GM18505 (cell line): ENCODE results near the gene OSBPL6.
A peak's percentile ranks its signal among the peaks of the same experiment; 100 is the strongest.
"Not testable (repeated sequence)": the region's sequence is repeated elsewhere in the genome, so short reads cannot be mapped to it uniquely, and the experiment has no call there.

Experiments
- ATAC-seq: cut with Tn5 transposase; IDR thresholded peaks from one replicate; pipeline ENCODE4 v1.9.1; 2021; ENCODE audit not compliant: unreplicated experiment
- POLR2A ChIP-seq: IDR thresholded peaks from 4 replicates; pipeline ENCODE4 v1.6.1; 2011; ENCODE audit warnings: borderline replicate concordance; ENCODE audit not compliant: insufficient read depth, insufficient read length; ENCODE audit errors: extremely low read depth

The OSBPL6 gene

GRCh38 chr2:178193823-178194599 lies at the start of gene OSBPL6:
Gene OSBPL6 (plus strand): TSS chr2:178194512. CDS start chr2:178306185, 111,673 bp downstream.
- ATAC-seq, result peak; percentile 88
- TF ChIP-seq POLR2A, result no peak

DNA sequence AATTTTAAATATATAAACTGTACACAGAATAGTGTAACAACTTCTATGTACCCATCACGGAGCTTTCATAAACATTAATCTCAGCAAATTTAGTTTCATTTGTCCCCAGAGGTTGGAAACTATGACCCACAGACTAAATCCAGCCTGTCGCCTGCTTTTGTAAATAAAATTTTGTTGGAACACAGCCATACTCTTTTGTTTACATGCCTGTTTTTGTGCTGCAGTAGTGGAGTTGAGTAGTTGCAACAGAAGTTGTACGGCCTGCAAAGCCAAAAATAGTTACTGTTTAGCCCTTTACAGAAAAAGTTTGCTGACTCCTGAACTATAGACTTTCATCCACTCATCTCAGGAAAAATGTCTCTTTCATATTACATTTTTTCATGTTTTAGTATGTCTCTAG lies 42.3 kb upstream of the OSBPL6 start:
- ATAC-seq, result no peak
- TF ChIP-seq POLR2A, result no peak

DNA sequence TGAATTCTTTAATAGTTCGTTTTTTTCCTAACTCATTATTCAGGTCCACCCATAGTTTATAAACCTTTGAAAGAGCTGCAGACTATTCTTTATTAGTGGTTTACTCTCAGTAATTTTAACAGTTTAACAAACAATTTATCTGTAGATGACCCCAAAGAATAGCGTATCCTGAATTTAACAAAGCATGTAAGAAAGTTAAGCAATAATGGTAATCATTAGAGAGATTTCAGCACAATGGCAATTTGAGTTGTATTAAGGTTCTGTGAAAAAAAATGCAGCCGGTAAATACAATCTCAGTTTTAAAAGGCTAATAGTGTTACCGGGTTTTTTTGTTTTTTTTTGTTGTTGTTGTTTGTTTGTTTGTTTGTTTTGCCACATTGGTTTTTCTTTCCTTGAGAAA lies 41.8 kb upstream of the OSBPL6 start:
- no peak for ATAC-seq
- TF ChIP-seq POLR2A, result no peak

GRCh38 chr2:178152977-178153376 lies 41.3 kb upstream of the OSBPL6 start:
- TF ChIP-seq POLR2A, result no peak
- no peak for ATAC-seq

DNA sequence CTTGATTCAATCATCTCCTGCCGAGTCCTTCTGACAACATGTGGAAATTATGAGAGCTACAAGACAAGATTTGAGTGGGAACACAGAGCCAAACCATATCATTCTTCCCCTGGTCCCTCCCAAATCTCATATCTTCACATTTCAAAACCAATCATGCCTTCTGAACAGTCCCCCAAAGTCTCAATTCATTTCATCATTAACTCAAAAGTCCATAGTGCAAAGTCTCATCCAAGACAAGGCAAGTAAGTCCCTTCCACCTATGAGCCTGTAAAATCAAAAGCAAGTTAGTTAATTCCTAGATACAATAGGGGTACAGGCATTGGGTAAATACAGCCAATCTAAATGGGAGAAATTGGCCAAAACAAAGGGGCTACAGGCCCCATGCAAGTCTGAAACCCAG lies 40.4 kb upstream of the OSBPL6 start:
- not testable (repeated sequence) for ATAC-seq

DNA sequence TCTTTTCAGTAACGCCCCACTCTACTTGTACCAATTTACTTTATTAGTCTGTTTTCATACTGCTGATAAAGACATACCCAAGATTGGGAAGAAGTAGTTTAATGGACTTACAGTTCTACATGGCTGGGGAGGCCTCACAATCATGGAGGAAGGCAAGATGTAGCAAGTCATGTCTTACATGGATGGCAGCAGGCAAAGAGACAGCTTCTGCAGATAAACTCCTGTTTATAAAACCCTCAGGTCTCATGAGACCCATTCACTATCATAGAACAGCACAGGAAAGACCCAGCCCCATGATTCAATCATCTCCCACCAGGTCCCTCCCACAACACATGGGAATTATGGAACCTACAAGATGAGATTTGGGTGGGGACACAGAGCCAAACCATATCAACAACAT lies 38.8 kb upstream of the OSBPL6 start:
- no peak for TF ChIP-seq POLR2A
- ATAC-seq, result no peak

DNA sequence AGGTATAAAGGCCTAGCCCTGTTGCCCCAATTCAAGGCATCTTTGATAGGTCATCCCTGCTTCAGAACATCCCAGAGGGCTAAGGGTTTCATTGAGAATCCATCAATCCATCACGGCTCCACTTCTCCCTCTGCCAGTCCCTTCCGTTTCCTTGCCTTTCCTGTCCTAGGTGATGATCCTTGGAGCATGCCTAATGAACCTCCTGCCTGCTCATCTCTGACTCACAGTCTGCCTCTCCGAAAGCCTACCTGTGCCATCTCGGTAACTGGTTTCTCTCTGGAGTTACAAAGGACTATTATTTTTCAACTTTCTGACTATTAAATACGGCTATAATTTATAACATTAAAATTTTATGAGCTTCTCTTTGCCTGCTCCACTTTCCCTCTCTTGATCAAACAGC lies 36.7 kb upstream of the OSBPL6 start:
- TF ChIP-seq POLR2A, result no peak
- ATAC-seq, result no peak

DNA sequence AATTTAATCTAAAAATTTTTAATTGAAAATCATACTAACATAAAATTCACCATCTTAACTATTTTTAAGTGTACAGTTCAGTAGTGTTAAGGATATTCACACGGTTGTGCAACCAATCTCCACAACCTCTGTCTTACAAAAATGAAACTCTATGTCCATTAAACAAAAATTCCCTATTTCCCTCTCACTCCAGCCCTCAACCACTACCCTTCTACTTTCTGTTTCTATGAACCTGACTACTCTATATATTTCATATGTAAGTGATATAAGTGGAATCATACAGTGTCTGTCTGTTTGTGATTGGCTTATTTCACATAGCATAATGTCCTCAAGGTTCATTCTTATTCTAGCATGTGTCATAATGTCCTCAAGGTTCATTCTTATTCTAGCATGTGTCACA lies 34.3 kb upstream of the OSBPL6 start:
- no peak for TF ChIP-seq POLR2A
- ATAC-seq, result no peak

DNA sequence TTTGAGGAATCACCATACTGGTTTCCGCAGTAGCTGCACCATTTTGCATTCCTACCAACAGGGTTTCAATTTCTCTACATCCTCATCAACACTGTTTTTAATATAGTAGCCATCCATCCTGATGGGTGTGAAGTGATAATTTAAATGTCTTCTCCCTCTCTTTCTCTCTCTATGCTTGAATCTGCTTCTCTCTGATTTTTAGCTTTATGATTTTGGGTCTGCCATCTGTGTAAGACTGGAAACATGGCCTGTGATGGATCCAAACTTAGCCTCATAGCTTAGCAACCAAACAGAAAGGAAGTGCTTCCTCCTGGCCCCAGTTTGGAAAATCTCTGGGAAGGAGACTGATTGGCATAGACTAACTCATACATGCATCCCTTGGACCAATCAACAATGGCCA lies 33.7 kb upstream of the OSBPL6 start:
- TF ChIP-seq POLR2A, result no peak
- ATAC-seq, result no peak

GRCh38 chr2:178163395-178163794 lies 30.9 kb upstream of the OSBPL6 start:
- no peak for ATAC-seq
- TF ChIP-seq POLR2A, result no peak

DNA sequence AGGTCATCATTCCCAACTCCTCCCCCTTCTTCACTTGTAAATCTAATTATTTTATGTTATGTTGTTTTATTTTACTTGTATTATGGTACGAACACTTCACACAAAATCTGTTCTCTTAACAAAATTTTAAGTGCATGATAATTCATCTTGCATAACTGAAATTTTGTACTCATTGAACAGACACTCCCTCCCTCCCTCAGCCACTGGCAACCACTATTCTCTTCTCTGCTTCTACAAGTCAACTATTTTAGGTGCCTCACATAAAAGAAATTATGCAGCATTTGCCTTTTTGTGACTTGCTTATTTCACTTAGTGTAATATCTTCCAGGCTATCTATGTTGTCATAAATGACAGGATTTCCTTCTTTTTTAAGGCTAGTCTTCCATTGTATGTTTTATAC lies 30.4 kb upstream of the OSBPL6 start:
- no peak for ATAC-seq
- TF ChIP-seq POLR2A, result no peak

GRCh38 chr2:178173657-178174056 lies 20.7 kb upstream of the OSBPL6 start:
- ATAC-seq, result no peak
- TF ChIP-seq POLR2A, result no peak

GRCh38 chr2:178177066-178177679 lies 17.1 kb upstream of the OSBPL6 start:
- no peak for TF ChIP-seq POLR2A
- ATAC-seq, result no peak

- ATAC-seq, result not testable (repeated sequence)
These were observed 13.7 kb upstream of the OSBPL6 start for GRCh38 chr2:178180648-178181047.

- no peak for TF ChIP-seq POLR2A
- no peak for ATAC-seq
These were observed 6.5 kb upstream of the OSBPL6 start for GRCh38 chr2:178187861-178188260.

GRCh38 chr2:178188466-178188865 lies 5.8 kb upstream of the OSBPL6 start:
- TF ChIP-seq POLR2A, result no peak
- no peak for ATAC-seq
